ENCODE measurements around the gene TMEM43.

TMEM43 gene

GRCh38 chr3:14179114-14179465 lies 54.2 kb downstream of the TMEM43 start:
- DNase-seq, result no peak

DNA sequence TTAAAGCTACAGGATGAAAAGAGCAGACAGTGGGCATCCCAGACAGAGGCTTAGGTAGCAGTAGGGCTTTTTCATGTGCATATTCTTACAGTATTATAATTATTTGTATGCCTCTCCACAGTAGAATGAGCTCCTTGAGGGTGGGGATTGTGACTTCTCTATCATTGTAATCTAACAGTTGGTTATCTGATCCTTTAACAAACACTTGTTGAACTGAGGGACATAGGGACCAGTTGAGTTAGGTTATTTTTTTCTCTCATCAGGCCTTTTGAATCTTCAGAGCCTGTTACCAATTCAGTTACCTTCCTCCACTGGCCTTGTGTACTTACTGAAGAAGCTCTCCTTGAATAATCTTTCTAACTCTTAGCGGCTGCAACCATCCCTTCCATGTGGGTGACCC lies 54.9 kb downstream of the TMEM43 start:
- no peak for DNase-seq

DNA sequence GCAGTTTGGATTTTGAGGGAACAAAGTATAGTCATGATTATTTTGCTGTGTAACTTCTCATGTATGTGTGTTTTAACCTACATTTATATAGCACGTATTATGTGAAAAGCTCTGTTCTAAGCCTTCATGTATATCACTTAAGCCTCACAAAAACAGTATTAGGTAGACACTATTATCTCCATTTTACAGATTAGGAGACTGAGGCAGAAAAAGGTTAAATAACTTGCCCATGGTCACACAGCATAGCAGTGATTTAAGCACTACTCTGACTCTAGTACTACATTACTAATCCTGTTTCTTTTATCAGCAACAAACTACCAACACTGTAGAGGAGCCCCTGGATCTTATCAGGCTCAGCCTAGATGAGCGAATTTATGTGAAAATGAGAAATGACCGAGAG lies 56.4 kb downstream of the TMEM43 start:
- DNase-seq, result no peak

DNA sequence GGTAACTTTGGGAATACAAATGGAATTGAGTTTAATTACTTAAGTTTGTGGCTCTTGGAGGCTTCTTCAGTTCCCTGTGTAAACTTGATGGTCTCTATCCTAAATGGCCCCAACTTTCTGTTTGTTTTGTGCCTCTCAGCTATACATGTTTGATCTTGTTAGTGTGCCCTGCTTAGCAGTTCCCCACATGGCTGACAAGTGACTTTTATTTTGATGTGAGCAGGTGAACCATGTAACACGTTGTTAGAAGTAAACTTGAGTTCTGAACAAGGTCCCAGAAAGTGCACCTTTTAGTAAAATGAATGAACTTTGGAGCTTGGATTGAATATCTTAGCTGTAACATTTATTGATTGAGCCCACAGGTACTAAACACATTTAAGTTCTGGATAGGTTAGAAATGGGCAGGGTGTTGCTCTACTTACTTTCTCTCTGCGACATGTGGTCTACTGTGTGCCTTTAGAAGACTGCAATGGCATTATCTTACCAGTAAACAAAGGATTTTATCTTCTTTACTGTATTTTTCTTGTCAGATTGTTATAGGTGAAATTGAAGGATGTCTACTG lies 58.2 kb downstream of the TMEM43 start:
- DNase-seq, result no peak

GRCh38 chr3:14186854-14187458 lies 62.1 kb downstream of the TMEM43 start:
- no peak for DNase-seq

DNA sequence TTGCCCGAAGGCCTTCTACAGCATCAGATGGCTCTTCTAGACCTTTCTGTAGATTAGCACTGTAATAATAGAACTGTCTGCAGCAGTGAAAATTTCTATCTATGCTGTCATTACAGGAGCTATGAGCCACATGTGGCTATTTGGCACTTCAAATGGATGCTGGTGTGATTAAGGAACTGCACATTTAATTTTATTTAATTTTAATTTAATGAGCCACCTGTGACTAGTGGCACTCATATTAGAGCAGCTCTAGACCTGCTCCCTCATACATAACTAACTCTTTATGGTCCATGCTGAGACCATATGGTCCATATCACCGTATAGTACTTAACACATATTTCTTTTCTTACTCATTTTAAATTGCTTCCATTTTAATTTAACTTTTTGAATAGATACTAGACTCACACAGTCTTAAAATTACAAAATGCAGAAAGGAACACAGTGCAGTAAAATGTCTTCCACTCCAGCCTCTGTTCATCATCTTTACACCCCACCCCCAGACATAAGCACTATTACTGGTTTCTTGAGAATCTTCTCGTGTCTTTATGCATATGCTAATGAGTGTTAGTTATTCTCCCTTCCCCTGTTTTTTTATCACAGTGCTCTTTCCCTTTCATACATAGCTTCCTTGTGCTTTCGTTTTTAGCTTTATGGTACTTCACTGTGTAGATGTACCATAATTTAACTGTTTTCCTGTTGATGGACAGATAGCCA lies 63.3 kb downstream of the TMEM43 start:
- no peak for DNase-seq

Measured in fibroblast of skin of scalp (primary cell).